ENCODE results near the gene ACAN.

The ACAN gene

DNA sequence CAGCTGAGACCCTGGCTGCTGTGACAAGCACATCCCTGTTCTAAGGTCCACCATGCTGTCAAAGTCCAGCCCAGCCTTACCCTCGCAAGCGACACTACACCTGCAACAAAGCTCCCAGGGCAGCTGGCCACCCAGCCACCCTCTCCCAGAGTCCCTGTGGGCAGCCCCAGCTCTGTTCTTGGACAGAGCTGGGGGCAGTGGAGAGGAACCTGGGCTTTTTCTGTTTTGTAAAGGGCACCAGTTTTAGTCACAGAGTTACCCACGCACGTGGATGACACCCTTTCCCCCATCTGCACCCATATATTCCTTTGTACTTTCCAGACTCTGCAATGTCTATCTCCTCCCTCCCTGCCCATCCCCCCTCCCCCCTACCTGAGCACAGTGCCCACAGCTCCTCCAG is 38.9 kb downstream of the ACAN start:
- DNase-seq (ENCODE audit: low read depth in 2 of 2), result no peak

DNA sequence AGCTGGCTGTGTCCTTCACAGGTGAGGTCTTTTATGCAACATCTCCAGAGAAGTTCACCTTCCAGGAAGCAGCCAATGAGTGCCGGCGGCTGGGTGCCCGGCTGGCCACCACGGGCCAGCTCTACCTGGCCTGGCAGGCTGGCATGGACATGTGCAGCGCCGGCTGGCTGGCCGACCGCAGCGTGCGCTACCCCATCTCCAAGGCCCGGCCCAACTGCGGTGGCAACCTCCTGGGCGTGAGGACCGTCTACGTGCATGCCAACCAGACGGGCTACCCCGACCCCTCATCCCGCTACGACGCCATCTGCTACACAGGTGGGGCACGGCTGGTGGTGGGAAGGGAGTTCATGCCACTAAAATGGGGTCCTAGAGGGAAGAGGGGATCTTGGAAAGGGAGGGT is 40.1 kb downstream of the ACAN start:
- no peak for DNase-seq (ENCODE audit: low read depth in 2 of 2)

DNA sequence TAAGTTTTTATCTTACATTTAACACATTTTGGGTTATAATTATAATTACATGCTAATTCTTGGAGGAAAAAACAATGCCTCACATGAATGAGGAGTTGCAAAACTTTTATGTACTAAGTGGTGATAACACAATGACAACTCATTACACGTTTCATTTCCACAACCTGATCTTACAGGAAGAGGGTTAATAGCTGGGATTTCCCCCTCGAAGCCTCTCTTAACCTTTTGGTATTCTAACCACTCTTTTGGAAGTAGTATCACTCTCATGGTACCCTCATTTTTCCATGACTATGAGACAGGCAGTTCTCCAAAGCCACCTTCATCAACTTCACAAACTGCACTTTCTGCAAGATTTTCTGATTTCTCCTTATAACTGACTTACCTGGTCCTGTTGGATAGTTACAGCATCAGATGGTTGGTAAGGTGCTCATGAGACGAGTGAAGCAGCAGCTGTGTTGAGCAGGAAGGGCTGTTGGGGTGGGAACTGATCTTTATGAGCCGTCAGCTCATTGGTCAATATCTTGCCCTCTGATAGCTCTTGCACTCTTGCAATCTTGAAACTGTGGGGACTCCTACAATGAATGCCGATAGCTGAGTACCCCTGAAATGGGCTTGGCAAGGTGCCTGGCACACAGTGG is 41.6 kb downstream of the ACAN start:
- no peak for DNase-seq (ENCODE audit: low read depth in 2 of 2)

DNA sequence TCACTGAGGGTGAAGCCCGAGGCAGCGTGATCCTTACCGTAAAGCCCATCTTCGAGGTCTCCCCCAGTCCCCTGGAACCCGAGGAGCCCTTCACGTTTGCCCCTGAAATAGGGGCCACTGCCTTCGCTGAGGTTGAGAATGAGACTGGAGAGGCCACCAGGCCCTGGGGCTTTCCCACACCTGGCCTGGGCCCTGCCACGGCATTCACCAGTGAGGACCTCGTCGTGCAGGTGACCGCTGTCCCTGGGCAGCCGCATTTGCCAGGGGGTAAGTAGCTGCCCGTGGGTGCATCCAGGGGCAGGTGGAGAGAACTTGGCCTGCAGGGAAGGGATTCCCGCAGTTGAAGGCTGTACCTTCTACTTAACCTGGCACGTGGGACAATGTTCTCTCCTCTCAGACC is 42.4 kb downstream of the ACAN start:
- DNase-seq (ENCODE audit: low read depth in 2 of 2), result no peak

DNA sequence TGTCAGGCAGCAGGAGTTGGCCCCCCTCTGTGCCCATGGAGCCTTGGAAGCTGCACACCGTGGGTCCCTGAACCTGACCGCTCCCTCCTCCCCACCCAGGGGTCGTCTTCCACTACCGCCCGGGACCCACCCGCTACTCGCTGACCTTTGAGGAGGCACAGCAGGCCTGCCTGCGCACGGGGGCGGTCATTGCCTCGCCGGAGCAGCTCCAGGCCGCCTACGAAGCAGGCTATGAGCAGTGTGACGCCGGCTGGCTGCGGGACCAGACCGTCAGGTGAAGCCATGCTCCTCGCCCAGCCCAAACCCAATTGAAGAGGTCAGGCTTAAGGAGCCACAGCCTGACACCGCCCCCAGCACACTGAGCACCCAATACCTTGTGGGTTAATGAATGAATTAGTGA is 43.9 kb downstream of the ACAN start:
- DNase-seq (ENCODE audit: low read depth in 2 of 2), result no peak

DNA sequence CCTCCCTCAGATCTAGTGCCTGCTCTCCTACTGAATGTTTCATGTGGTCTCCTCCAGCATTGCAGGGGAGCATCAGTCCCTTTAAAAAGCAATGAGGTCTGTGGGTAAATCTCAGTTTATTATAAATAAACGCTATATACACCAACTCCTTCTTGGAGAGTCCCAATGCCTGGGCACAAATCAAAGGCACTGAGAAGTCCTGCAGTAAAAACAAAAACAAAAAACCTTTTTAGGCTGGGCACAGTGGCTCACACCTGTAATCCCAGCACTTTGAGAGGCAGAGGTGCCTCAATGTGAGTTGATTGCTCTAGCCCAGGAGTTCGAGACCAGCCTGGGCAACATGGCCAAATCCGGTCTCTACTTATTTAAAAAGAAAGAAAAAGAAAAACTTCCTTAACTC is 45.0 kb downstream of the ACAN start:
- DNase-seq (ENCODE audit: low read depth in 2 of 2), result no peak

DNA sequence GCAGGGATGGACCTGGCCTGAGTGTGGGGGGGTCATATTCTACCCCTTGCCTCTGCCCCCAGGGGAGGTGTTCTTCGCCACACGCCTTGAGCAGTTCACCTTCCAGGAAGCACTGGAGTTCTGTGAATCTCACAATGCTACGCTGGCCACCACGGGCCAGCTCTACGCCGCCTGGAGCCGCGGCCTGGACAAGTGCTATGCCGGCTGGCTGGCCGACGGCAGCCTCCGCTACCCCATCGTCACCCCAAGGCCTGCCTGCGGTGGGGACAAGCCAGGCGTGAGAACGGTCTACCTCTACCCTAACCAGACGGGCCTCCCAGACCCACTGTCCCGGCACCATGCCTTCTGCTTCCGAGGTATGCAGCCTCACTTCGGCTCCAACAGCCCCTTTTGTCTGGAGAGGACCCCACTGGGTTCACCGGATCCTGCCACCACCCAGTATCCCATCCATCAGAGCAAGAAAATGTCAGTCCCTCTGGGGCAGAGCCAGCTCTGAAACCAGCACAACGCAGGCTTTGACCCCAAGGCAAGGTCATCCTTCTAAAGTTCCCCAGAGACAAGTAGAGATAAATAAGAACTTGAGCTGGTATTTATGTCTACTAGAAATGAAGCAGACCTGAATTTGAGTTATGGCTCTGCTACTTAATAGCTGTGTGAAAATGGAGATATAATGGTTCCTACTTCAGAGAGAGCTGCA is 46.3 kb downstream of the ACAN start:
- no peak for DNase-seq (ENCODE audit: low read depth in 2 of 2)

DNA sequence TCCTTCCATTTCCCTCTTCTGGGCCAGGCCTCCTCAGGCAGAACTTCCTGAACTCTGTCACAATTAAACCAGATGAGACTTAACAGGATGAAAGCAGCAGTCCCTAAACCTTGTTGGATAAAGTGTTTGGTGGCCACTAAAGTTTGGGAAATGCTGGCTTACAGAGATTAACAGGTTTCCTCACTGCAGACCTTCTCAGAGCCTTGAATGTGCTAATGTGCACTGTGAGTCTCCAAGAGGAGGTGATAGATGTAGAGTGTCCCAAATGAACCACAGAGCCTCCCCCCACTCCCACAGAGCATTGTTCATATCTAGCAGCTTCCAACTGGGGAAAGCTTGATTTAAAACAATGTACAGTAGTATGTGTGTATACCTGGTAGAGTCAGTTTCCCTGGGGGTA is 49.2 kb downstream of the ACAN start:
- no peak for DNase-seq (ENCODE audit: low read depth in 2 of 2)

DNA sequence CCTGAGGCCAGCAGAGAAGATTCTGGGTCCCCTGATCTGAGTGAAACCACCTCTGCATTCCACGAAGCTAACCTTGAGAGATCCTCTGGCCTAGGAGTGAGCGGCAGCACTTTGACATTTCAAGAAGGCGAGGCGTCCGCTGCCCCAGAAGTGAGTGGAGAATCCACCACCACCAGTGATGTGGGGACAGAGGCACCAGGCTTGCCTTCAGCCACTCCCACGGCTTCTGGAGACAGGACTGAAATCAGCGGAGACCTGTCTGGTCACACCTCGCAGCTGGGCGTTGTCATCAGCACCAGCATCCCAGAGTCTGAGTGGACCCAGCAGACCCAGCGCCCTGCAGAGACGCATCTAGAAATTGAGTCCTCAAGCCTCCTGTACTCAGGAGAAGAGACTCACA is 55.7 kb downstream of the ACAN start:
- DNase-seq (ENCODE audit: low read depth in 2 of 2), result no peak

DNA sequence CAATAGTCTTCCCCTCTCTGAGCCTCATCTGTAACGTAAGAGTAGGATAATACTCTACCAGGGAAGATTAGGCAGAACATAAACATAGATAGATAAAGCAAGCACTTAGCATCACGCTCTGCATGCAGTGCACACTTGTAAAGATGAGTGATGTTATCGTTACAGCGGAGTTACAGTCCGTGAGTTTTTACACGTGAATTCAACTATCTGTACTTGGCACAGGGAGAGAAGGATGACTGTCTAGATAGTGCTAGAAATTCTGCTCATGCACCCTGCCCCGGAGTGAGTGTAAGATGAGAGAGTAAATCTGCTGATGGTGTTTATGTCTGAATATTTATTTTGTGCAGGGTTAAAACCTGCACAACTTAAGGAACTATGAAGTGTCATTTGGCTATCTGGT is 56.3 kb downstream of the ACAN start:
- DNase-seq (ENCODE audit: low read depth in 2 of 2), result no peak

DNA sequence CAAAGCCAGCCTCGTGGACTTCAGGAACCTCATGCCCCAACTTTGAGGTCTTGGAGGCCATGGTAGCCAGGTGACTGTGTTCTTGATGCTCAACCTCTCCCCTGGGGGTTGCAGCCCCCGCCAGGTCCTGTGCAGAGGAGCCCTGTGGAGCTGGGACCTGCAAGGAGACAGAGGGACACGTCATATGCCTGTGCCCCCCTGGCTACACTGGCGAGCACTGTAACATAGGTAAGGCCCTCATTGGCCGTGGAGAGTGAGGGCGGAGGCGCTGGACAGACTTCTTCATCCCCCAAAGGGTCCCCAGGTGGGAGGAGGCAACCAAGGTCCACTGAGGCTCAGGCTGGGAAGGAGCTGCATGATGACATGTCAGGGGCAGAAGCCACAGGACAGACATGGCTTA is 57.0 kb downstream of the ACAN start:
- DNase-seq (ENCODE audit: low read depth in 2 of 2), result no peak

DNA sequence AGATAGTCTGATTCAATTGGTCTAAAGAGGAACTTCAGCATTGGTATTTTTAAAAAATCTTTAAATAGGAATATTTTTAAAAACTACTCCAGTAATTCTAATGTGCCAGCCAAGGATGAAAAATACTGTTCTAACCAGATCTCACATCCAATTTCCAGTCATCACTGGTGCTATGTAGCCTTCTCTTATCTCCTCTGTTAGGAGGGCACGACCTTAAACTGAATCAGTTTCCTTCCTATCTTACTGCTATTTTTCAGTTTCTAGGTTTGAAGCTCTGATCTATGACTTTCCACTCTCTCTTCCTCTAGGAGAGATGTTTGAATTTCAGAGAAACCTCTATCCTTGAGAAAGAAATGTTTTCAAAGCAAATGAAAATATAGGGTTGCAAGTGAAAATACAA is 60.2 kb downstream of the ACAN start:
- no peak for DNase-seq (ENCODE audit: low read depth in 2 of 2)

DNA sequence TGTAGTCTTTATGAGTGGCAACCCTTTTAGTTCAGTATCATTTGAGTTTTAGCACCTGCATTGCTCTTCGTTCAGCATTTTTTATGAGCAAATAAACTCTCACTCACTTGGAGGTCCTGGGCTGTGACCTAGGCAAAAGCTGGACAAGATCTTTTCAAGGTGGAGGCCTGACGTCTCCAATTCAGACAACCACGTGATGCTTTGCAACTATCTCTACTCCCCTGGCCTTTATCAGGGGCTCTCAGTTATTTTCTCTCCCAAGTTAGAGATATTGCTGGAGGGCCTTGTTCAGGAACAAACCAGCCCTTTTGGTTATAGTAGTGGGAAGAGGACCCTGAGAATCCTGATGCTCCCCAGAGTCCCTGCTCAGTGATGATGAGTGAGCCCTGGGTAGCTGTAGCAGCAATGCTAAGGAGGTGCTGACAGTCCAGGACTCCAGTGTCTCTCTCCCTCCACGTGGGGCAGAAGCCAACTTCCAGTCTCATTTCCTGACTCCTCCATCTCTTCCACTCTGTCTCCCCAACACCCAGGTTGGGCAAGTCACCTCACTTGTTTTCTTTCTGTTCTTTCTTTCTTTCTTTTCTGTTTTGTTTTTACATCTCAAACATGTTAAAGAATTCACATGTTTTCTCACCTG is 61.7 kb downstream of the ACAN start:
- DNase-seq (ENCODE audit: low read depth in 2 of 2), result no peak

DNA sequence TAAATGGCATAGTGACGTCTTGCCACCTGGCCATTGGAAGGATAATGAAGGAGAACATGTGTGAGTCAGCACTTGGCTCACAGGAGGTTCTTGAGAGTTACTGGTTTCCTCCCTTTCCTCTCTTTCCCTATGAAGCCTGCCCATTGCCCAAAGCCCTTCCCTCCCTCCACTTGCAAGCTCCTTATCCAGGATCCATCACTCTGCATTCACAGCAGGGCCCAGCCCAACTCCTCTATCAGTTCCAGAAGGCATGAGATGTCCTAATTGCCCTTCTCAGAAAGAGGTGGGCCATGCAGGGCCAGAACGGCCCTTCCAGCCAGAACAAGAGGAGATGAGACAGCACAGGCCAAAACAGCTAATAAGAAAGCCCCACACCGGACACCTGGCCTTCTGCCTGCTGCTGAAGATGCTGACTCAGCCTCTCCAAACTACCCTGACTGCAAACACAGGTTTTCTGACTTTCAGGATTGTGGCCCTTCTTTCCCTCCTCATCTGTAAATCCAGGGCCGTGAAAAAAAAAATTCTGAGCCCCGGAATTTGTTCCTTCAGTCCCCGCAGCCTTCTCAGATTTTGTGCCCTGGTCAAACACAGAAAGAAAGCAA is 62.4 kb downstream of the ACAN start:
- no peak for DNase-seq (ENCODE audit: low read depth in 2 of 2)

DNA sequence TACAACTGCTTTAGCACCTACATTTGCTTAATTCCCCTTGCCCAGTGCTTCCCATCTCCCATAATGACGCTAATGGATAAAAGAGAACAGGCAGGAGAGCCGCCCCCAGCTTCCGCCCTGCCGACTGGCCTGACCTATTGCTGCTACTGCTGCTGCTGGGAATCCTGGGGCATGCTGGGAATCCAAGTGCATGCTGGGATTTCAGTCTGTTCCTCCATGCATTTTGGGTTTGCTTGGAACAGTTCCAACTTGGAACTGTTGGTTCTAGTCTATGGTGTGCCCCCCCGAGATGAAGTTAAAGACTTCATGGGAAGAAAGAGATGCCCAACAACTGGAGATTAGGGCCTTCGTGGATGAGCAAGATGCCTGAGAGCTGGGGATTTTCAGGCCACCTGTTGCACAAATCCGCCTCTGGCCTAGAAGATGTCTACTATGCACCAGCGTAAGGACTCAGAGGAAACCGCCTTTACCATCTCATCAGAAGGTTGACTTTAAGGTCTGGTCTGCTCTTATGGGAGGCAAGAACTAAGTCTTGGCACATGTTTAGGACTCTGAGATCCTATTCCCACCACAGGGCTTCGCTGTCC is 63.2 kb downstream of the ACAN start:
- DNase-seq (ENCODE audit: low read depth in 2 of 2), result no peak

DNA sequence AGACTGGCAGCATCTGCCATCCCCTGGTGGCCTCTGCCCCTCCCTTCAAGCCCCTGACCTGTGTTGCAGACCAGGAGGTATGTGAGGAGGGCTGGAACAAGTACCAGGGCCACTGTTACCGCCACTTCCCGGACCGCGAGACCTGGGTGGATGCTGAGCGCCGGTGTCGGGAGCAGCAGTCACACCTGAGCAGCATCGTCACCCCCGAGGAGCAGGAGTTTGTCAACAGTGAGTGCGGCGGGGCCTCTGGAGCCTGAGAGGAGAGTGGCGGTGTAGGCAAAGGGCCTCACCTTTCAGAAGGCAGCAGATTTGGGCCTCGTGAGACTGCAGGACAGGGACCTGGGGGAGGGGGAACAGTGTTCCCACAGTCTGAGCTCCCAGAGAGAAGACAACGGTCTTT is 68.1 kb downstream of the ACAN start:
- no peak for DNase-seq (ENCODE audit: low read depth in 2 of 2)

DNA sequence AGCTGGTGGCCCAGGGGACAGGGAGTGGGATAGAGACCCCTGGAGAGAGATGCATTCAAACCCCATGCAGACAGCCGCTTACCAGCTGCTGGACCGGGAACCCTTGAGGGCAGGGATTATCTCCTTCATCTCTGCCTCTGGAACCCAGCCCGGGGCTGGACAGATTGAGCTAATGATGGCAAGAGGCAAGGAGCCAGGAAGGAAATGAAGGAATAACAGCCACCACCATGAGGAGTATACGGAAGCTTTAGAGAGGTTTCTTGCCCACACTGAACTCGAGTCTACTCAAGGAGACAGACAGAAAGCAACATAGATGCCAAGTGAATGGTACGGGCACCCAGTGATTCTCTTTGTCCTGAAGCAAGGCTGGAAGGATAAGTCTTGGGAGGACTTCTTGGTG is 68.9 kb downstream of the ACAN start:
- DNase-seq (ENCODE audit: low read depth in 2 of 2), result no peak

DNA sequence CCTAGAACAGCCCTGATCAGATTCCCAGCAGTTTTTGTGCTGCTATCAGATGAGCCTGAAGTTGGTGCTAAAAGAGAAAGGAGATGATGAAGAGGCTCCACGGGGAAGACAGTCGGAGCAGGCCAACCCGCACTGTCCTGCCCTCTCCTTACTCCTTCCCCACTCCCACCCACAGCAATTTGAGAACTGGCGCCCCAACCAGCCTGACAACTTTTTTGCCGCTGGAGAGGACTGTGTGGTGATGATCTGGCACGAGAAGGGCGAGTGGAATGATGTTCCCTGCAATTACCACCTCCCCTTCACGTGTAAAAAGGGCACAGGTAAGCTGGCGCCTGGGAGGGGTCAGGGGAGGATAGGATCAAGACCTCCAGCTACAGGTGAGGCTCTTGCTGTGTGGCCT is 69.5 kb downstream of the ACAN start:
- no peak for DNase-seq (ENCODE audit: low read depth in 2 of 2)

DNA sequence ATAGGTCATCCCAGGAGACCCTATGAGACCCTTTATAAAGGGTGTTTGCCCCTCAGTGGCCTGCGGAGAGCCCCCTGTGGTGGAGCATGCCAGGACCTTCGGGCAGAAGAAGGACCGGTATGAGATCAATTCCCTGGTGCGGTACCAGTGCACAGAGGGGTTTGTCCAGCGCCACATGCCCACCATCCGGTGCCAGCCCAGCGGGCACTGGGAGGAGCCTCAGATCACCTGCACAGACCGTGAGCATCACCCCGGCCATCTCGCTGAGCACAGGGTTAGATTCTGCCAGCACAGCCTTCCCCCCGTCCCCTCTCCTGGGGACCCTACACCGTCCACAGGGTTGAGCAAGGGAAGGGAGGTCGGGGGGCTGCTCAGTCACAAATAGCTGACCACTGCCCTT is 70.5 kb downstream of the ACAN start:
- no peak for DNase-seq (ENCODE audit: low read depth in 2 of 2)

DNA sequence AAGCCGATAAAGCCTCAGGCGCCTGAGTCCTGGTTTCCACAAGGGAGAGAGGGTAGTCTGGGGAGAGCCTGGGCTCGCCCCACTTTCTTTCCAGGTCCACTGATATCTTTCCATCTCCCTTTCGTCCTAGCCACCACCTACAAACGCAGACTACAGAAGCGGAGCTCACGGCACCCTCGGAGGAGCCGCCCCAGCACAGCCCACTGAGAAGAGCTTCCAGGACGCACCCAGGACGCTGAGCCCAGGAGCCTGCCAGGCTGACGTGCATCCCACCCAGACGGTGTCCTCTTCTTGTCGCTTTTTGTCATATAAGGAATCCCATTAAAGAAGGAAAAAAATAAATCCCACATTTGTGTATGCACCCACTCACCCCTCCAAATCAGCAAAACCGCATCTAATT is 71.0 kb downstream of the ACAN start:
- no peak for DNase-seq (ENCODE audit: low read depth in 2 of 2)

DNA sequence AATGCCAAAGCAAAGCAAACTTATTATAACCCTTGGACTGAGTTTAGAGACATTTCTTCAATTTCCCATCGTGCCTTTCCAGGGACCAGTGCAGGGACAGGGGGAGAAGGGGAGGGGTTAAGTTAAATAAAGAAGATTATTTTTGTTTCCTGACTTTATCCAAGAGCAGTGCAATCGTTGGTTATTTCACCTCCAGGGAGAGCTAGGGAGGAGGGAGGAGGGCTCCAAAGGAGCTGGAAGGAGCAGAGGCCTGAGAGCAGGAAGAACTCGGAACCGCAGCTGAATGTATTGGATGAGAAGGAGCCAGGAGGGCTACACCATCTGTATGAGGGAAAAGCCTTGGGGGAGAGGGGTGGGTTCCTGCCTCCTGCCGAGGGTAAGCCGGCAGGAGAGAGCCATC is 71.4 kb downstream of the ACAN start:
- DNase-seq (ENCODE audit: low read depth in 2 of 2), result no peak

DNA sequence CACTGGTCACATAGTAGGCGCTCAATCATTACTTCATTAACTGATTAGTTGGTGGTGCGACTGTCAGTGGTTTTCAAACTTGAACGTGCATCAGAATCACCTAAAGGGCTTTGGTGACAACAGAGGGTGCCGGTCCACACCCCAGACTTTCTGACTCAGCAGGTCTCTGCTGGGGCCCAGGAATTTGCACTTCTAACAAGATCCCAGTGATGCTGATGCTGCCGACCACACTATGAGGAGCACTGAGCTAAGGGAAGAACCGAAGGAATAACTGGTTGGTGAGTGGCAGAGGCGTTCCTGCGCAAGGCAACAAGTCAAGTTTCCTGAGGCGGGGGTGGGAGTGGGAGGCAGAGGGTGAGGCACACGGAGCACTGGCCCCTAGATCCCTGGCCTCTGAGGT is 73.3 kb downstream of the ACAN start:
- DNase-seq (ENCODE audit: low read depth in 2 of 2), result no peak

DNA sequence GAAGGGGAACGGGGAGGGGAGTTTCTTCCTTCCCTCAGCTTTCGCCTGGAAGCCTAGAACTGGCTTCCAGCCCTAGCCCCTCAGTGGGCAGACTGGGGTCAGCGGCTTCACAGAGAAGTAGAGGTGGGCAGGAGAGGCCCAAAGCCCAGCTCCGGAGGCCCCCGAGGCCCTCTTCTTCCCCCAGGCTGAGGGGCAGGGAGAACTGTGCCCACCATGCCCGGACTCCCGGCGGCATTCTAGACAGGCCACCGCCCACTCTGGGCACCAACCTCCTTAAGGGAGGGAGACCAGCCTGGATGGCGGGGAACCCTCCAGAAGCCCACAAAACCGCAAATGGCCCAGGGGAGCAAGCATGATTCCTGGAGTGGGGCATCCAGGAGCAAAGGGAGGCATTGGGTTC is 74.2 kb downstream of the ACAN start:
- no peak for DNase-seq (ENCODE audit: low read depth in 2 of 2)
